WTC11 (cell line): ENCODE results near the gene NEK5. TPM values are rescaled to one million over a fixed set of nuclear protein-coding genes. Genes with fewer than 3 reads are reported as not detected.

ENCODE experiments used
- ATAC-seq: fragments of 200-7000 bp; cut with Tn5 transposase; 2 replicates; pipeline ENCODE4 v1.10.0; 2021; ENCODE audit warnings: mild to moderate bottlenecking, moderate library complexity
- CTCF ChIA-PET: fragments of 300-600 bp; sonication (Branson Sonifier 250); formaldehyde crosslinking; loops from one replicate; lab custom pipeline; 2021; ENCODE audit warnings: antibody characterized with exemption; lab: Charles Lee
- POLR2A ChIA-PET: fragments of 350-600 bp; sonication (Branson Sonifier 250); formaldehyde crosslinking; loops from one replicate; lab custom pipeline; 2021; ENCODE audit warnings: antibody characterized with exemption; lab: Charles Lee
- DNase-seq: peaks from one replicate; pipeline ENCODE4 v3.0.0; 2021; ENCODE audit warnings: low spot score
- H3K27ac Mint-ChIP-seq: 2 replicates; pipeline ENCODE4 v1.8.0; 2021; ENCODE audit warnings: mixed read lengths
- H3K27me3 Mint-ChIP-seq: 2 replicates; pipeline ENCODE4 v1.8.0; 2021; ENCODE audit warnings: low read depth, mild to moderate bottlenecking, moderate library complexity, mixed read lengths
- H3K36me3 Mint-ChIP-seq: 2 replicates; pipeline ENCODE4 v1.8.0; 2021; ENCODE audit warnings: mixed read lengths
- H3K4me1 Mint-ChIP-seq: 2 replicates; pipeline ENCODE4 v1.8.0; 2022; ENCODE audit warnings: mixed read lengths
- H3K4me3 Mint-ChIP-seq: 2 replicates; pipeline ENCODE4 v1.8.0; 2021; ENCODE audit warnings: mild to moderate bottlenecking, moderate library complexity, mixed read lengths
- H3K9me3 Mint-ChIP-seq: 2 replicates; pipeline ENCODE4 v1.8.0; 2021; ENCODE audit warnings: mixed read lengths
- ATF1 ChIP-seq: sonication (generic); formaldehyde crosslinking; IDR thresholded peaks from 2 replicates; pipeline ENCODE4 v1.8.1; 2023; ENCODE audit warnings: mild to moderate bottlenecking, moderate library complexity, missing genetic modification reagents
- CBFB ChIP-seq: sonication (generic); formaldehyde crosslinking; IDR thresholded peaks from 2 replicates; pipeline ENCODE4 v1.8.1; 2022; ENCODE audit warnings: mild to moderate bottlenecking, low read depth, missing genetic modification reagents
- FOXK1 ChIP-seq: sonication (generic); formaldehyde crosslinking; IDR thresholded peaks from 2 replicates; pipeline ENCODE4 v1.8.0; 2022; ENCODE audit warnings: mild to moderate bottlenecking, moderate library complexity, missing genetic modification reagents
- FOXP1 ChIP-seq: sonication (generic); formaldehyde crosslinking; IDR thresholded peaks from 2 replicates; pipeline ENCODE4 v1.8.0; 2022; ENCODE audit warnings: missing genetic modification reagents, mild to moderate bottlenecking, moderate library complexity, borderline replicate concordance
- GABPB1 ChIP-seq: sonication (generic); formaldehyde crosslinking; IDR thresholded peaks from 2 replicates; pipeline ENCODE4 v1.8.1; 2023; ENCODE audit warnings: mild to moderate bottlenecking, missing genetic modification reagents
- JAZF1 ChIP-seq: fragments of 250-450 bp; sonication (Bioruptor Pico); IDR thresholded peaks from 2 replicates; pipeline ENCODE4 v1.9.0; 2021; ENCODE audit warnings: moderate library complexity, mild to moderate bottlenecking, inconsistent platforms
- KAT7 ChIP-seq: sonication (generic); formaldehyde crosslinking; IDR thresholded peaks from 2 replicates; pipeline ENCODE4 v1.8.1; 2023; ENCODE audit warnings: missing genetic modification reagents, mild to moderate bottlenecking, borderline replicate concordance
- MXD4 ChIP-seq: fragments of 250-450 bp; sonication (Bioruptor Pico); IDR thresholded peaks from 2 replicates; pipeline ENCODE4 v1.8.0; 2021; ENCODE audit warnings: mild to moderate bottlenecking, moderate library complexity, borderline replicate concordance
- MYBL2 ChIP-seq: sonication (generic); formaldehyde crosslinking; IDR thresholded peaks from 2 replicates; pipeline ENCODE4 v1.8.1; 2023; ENCODE audit warnings: mild to moderate bottlenecking, moderate library complexity, missing genetic modification reagents
- TCF7 ChIP-seq: sonication (generic); formaldehyde crosslinking; IDR thresholded peaks from 2 replicates; pipeline ENCODE4 v1.8.0; 2022; ENCODE audit warnings: mild to moderate bottlenecking, low read depth, missing genetic modification reagents, moderate library complexity
- TEAD1 ChIP-seq: sonication (generic); formaldehyde crosslinking; IDR thresholded peaks from 2 replicates; pipeline ENCODE4 v1.8.0; 2022; ENCODE audit warnings: mild to moderate bottlenecking, missing genetic modification reagents
- ZBTB21 ChIP-seq: sonication (generic); formaldehyde crosslinking; IDR thresholded peaks from 2 replicates; pipeline ENCODE4 v1.8.1; 2023; ENCODE audit warnings: mild to moderate bottlenecking, missing genetic modification reagents, borderline replicate concordance
- ZNF232 ChIP-seq: sonication (generic); formaldehyde crosslinking; IDR thresholded peaks from 2 replicates; pipeline ENCODE4 v1.8.0; 2022; ENCODE audit warnings: mild to moderate bottlenecking, missing genetic modification reagents
- ZNF416 ChIP-seq: fragments of 250-450 bp; sonication (Bioruptor Pico); IDR thresholded peaks from 2 replicates; pipeline ENCODE4 v1.9.0; 2021; ENCODE audit warnings: mild to moderate bottlenecking, inconsistent platforms
- ZNF423 ChIP-seq: fragments of 250-450 bp; sonication (Bioruptor Pico); IDR thresholded peaks from 2 replicates; pipeline ENCODE4 v2.1.2; 2022; ENCODE audit warnings: mild to moderate bottlenecking, moderate library complexity
- total RNA-seq: library from RNA; stranded (reverse); gene quantifications from 3 replicates; pipeline ENCODE4 v1.2.3, GENCODE V29; 2021
- TF ChIP-seq, protein P1 (sequence below): sonication (generic); formaldehyde crosslinking; IDR thresholded peaks from 2 replicates; pipeline ENCODE4 v1.8.0; 2022; ENCODE audit warnings: mild to moderate bottlenecking, missing genetic modification reagents
- TF ChIP-seq, protein P2 (sequence below): sonication (generic); formaldehyde crosslinking; IDR thresholded peaks from 2 replicates; pipeline ENCODE4 v1.8.0; 2022; ENCODE audit warnings: mild to moderate bottlenecking, missing genetic modification reagents
- TF ChIP-seq, protein P3 (sequence below): sonication (generic); formaldehyde crosslinking; IDR thresholded peaks from 2 replicates; pipeline ENCODE4 v1.8.0; 2023; ENCODE audit warnings: missing genetic modification reagents
- TF ChIP-seq, protein P4 (sequence below): fragments of 250-450 bp; sonication (Bioruptor Pico); IDR thresholded peaks from 2 replicates; pipeline ENCODE4 v1.9.0; 2021; ENCODE audit warnings: mild to moderate bottlenecking
- TF ChIP-seq, protein P5 (sequence below): sonication (generic); formaldehyde crosslinking; IDR thresholded peaks from 2 replicates; pipeline ENCODE4 v1.8.1; 2022; ENCODE audit warnings: mild to moderate bottlenecking, missing genetic modification reagents, moderate library complexity, borderline replicate concordance
- TF ChIP-seq, protein P6 (sequence below): sonication (generic); formaldehyde crosslinking; IDR thresholded peaks from 2 replicates; pipeline ENCODE4 v1.8.1; 2023; ENCODE audit warnings: mild to moderate bottlenecking, missing genetic modification reagents
- TF ChIP-seq, protein P7 (sequence below): sonication (generic); formaldehyde crosslinking; IDR thresholded peaks from 2 replicates; pipeline ENCODE4 v1.8.1; 2023; ENCODE audit warnings: mild to moderate bottlenecking, missing genetic modification reagents
- TF ChIP-seq, protein P8 (sequence below): sonication (generic); formaldehyde crosslinking; IDR thresholded peaks from 2 replicates; pipeline ENCODE4 v1.8.0; 2022; ENCODE audit warnings: mild to moderate bottlenecking, missing genetic modification reagents

The NEK5 gene
- total RNA-seq, 1 experiment from 2014 or later: 0.55 TPM

DNA sequence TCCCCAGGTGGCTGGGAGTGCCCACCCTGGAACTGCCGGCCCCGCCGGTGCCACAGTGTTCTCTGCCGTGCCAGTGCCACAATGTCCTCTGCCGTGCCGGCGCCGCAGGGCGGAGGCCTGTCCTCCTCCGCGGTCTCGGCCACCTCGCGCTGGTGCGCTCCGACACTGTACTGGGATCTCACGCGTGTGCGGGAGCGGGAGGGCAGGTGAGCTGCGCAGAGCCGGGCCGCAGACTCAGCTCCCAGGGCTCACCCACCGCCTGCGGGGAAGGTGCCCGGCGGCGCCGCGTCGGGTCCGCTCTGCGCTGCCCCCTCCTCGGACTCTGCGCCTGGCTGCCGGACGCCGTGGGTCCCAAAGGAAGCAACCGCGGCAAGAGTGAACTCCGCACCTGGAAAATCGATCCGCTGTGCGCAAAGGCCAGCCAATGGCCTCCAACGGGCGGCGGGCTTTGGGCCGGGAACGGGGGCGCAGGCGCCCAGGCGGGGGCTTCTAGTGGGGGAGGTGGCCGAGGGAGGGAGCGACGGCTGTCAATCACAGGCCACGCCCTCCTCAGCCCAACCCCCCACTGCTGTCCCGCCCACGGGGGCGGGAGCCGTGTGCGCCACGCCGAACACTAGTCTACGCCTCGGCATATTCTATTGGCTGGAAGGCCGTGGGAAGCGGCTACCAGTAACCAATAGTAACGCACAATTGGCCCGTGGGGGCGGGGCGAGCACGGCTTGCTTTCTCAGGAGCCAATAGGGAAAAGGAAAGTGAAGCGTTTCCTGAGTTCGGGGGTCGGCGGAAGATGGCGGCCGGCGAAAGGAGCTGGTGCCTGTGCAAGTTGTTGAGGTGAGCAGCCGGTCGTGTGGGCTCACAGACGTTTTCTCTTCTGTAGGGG lies 117.0 kb downstream of the NEK5 start, which contains the start of gene ALG11 (continued):
- TF ChIP-seq, protein P1, sequence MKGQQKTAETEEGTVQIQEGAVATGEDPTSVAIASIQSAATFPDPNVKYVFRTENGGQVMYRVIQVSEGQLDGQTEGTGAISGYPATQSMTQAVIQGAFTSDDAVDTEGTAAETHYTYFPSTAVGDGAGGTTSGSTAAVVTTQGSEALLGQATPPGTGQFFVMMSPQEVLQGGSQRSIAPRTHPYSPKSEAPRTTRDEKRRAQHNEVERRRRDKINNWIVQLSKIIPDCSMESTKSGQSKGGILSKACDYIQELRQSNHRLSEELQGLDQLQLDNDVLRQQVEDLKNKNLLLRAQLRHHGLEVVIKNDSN (CRISPR knock-in tag): 0 out of 2 replicates have a peak, but pooled peaks have one; percentile 8
- TF ChIP-seq, protein P2, sequence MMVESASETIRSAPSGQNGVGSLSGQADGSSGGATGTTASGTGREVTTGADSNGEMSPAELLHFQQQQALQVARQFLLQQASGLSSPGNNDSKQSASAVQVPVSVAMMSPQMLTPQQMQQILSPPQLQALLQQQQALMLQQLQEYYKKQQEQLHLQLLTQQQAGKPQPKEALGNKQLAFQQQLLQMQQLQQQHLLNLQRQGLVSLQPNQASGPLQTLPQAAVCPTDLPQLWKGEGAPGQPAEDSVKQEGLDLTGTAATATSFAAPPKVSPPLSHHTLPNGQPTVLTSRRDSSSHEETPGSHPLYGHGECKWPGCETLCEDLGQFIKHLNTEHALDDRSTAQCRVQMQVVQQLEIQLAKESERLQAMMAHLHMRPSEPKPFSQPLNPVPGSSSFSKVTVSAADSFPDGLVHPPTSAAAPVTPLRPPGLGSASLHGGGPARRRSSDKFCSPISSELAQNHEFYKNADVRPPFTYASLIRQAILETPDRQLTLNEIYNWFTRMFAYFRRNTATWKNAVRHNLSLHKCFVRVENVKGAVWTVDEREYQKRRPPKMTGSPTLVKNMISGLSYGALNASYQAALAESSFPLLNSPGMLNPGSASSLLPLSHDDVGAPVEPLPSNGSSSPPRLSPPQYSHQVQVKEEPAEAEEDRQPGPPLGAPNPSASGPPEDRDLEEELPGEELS: peak; percentile 86
- TF ChIP-seq MXD4 (CRISPR knock-in tag): no peak
- TF ChIP-seq, protein P3, sequence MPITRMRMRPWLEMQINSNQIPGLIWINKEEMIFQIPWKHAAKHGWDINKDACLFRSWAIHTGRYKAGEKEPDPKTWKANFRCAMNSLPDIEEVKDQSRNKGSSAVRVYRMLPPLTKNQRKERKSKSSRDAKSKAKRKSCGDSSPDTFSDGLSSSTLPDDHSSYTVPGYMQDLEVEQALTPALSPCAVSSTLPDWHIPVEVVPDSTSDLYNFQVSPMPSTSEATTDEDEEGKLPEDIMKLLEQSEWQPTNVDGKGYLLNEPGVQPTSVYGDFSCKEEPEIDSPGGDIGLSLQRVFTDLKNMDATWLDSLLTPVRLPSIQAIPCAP (CRISPR knock-in tag): peak; percentile 62; the same call in 1 of the 2 replicates
- TF ChIP-seq, protein P4, sequence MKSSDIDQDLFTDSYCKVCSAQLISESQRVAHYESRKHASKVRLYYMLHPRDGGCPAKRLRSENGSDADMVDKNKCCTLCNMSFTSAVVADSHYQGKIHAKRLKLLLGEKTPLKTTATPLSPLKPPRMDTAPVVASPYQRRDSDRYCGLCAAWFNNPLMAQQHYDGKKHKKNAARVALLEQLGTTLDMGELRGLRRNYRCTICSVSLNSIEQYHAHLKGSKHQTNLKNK: no peak
- peak; percentile 63 for TF ChIP-seq FOXK1
- TF ChIP-seq ATF1 (CRISPR knock-in tag): no peak
- peak; percentile 13; the same call in 1 of the 2 replicates for TF ChIP-seq ZNF232 (CRISPR knock-in tag)
- peak; percentile 45; the same call in 1 of the 2 replicates for TF ChIP-seq FOXP1
- no peak for TF ChIP-seq ZNF423 (CRISPR knock-in tag)
- no peak for TF ChIP-seq CBFB (CRISPR knock-in tag)
- no peak for TF ChIP-seq TEAD1 (CRISPR knock-in tag)
- peak; percentile 31; the same call in 1 of the 2 replicates for TF ChIP-seq MYBL2 (CRISPR knock-in tag)
- TF ChIP-seq ZNF416 (CRISPR knock-in tag): 0 out of 2 replicates have a peak, but pooled peaks have one; percentile 6
- no peak for TF ChIP-seq JAZF1 (CRISPR knock-in tag)
- TF ChIP-seq, protein P5, sequence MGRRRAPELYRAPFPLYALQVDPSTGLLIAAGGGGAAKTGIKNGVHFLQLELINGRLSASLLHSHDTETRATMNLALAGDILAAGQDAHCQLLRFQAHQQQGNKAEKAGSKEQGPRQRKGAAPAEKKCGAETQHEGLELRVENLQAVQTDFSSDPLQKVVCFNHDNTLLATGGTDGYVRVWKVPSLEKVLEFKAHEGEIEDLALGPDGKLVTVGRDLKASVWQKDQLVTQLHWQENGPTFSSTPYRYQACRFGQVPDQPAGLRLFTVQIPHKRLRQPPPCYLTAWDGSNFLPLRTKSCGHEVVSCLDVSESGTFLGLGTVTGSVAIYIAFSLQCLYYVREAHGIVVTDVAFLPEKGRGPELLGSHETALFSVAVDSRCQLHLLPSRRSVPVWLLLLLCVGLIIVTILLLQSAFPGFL (CRISPR knock-in tag): peak; percentile 64; the same call in 1 of the 2 replicates

DNA sequence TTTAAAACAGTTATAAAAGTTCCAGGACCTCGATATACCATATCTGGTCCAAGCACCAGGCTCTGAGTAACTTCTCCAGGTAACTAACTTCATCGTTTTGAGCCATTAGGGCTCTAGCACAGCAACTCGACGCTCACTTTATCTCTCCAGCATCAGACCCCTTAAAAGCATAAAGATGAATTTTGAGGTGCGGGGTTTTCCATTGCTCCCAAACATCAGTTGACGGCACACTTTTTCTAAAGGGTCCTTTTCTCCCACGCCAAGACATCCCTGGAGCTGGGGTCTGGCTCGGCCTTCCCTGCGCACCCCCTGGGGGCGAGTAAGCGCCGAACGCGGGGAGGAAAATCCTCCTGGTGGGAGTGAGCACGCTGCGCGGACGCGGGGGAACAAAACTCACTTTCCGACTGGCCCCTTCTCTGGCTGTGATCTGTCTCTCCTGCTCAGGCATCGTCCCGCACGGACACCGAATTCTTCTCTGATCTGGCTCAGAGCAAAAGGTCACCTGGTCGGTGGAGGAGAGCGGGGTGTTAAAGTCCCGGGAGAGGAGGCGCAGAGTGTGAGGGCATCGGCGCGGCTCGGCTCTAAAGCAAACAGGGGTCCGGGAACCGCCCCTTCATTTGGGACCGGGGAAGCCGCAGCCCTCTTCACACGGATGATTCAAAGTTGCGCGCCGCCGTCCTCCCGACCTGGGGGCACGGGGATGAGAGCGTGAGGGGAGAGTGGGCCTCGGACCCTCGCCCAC lies 117.8 kb downstream of the NEK5 start, which contains the start of gene ATP7B:
TSS of gene ATP7B (minus strand) at position 561 of the 742 bp plus-strand sequence. CDS start at position 448, 113 bp downstream.
- Mint-ChIP-seq H3K9me3 (peaks cover 16% of the 10 kb centered on the region), H3K4me3 (peak within 1 kb of the TSS; percentile 96), H3K4me1 (peaks cover 24% of the 10 kb centered on the region), H3K27me3 (peaks cover 26% of the 10 kb centered on the region), H3K27ac (peak within 1 kb of the TSS; percentile 94), H3K36me3 (peaks cover 18% of the 10 kb centered on the region)
- ChIA-PET POLR2A (no interaction called here), CTCF (no interaction called here)
- ATAC-seq: peak; percentile 53
- DNase-seq: peak; percentile 62
- TF ChIP-seq TCF7 (CRISPR knock-in tag) (no peak), ZNF416 (CRISPR knock-in tag) (no peak), FOXK1 (no peak), KAT7 (no peak), ZBTB21 (CRISPR knock-in tag) (no peak), GABPB1 (CRISPR knock-in tag) (no peak)
- TF ChIP-seq, protein P6, sequence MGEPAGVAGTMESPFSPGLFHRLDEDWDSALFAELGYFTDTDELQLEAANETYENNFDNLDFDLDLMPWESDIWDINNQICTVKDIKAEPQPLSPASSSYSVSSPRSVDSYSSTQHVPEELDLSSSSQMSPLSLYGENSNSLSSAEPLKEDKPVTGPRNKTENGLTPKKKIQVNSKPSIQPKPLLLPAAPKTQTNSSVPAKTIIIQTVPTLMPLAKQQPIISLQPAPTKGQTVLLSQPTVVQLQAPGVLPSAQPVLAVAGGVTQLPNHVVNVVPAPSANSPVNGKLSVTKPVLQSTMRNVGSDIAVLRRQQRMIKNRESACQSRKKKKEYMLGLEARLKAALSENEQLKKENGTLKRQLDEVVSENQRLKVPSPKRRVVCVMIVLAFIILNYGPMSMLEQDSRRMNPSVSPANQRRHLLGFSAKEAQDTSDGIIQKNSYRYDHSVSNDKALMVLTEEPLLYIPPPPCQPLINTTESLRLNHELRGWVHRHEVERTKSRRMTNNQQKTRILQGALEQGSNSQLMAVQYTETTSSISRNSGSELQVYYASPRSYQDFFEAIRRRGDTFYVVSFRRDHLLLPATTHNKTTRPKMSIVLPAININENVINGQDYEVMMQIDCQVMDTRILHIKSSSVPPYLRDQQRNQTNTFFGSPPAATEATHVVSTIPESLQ (CRISPR knock-in tag): no peak
- TF ChIP-seq, protein P7, sequence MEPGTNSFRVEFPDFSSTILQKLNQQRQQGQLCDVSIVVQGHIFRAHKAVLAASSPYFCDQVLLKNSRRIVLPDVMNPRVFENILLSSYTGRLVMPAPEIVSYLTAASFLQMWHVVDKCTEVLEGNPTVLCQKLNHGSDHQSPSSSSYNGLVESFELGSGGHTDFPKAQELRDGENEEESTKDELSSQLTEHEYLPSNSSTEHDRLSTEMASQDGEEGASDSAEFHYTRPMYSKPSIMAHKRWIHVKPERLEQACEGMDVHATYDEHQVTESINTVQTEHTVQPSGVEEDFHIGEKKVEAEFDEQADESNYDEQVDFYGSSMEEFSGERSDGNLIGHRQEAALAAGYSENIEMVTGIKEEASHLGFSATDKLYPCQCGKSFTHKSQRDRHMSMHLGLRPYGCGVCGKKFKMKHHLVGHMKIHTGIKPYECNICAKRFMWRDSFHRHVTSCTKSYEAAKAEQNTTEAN (CRISPR knock-in tag): no peak
- TF ChIP-seq, protein P8, sequence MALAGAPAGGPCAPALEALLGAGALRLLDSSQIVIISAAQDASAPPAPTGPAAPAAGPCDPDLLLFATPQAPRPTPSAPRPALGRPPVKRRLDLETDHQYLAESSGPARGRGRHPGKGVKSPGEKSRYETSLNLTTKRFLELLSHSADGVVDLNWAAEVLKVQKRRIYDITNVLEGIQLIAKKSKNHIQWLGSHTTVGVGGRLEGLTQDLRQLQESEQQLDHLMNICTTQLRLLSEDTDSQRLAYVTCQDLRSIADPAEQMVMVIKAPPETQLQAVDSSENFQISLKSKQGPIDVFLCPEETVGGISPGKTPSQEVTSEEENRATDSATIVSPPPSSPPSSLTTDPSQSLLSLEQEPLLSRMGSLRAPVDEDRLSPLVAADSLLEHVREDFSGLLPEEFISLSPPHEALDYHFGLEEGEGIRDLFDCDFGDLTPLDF: no peak
